T-helper 2 cell treated with Interferon-gamma antibody and Interleukin-4, amounts not matched to agents 100 ng/mL and 5 ng/mL, for 36 hours (primary cell): Measurements from ENCODE around the gene DNAI4. TPM values are rescaled to one million over a fixed set of nuclear protein-coding genes. Genes with fewer than 3 reads are reported as not detected.

Source experiments
- intact Hi-C: fragments of 100-400 bp; cut with micrococcal nuclease; formaldehyde crosslinking; loops from one replicate; pipeline ENCODE4 v1.15.1; 2023
- total RNA-seq: library from RNA; stranded (reverse); gene quantifications from 2 replicates; pipeline ENCODE4 v1.2.3, GENCODE V29; 2022

Gene DNAI4
- total RNA-seq, 1 donor from 2014 or later = 2.3 TPM

- intact Hi-C loops = no loop called here
Measured at GRCh38 chr1:66770240-66770639, 154.4 kb downstream of the DNAI4 start.

- intact Hi-C loops = loop anchor here (2.0 to 10.0 kb wide), 4 partner anchors 213 to 735 kb away; partner anchors contain the start of genes SERBP1 and SLC35D1
Measured at GRCh38 chr1:66769512-66770229, 155.0 kb downstream of the DNAI4 start.

- intact Hi-C loops = loop anchor here (2.0 to 10.0 kb wide), 4 partner anchors 213 to 736 kb away; partner anchors contain the start of genes SERBP1 and SLC35D1
Measured at GRCh38 chr1:66768965-66769364, 155.7 kb downstream of the DNAI4 start.

- intact Hi-C loops = loop anchor here (2.0 to 10.0 kb wide), 4 partner anchors 215 to 737 kb away; partner anchors contain the start of genes SERBP1 and SLC35D1
Measured at GRCh38 chr1:66767626-66768025, 157.0 kb downstream of the DNAI4 start.

GRCh38 chr1:66764994-66765578 is 159.6 kb downstream of the DNAI4 start:
- intact Hi-C loops = loop anchor here (1.0 to 10.0 kb wide), 7 partner anchors 160 to 740 kb away; partner anchors contain the start of genes DNAI4, MIER1 and SERBP1

Other genes with a start within 250 kb of the DNAI4 start
- gene DYNLT5, start 172.4 kb downstream of the DNAI4 start, total RNA-seq = not detected in 2 replicates
- not detected in 2 replicates for gene INSL5, start 123.6 kb downstream of the DNAI4 start, total RNA-seq
- gene MIER1, start 134 bp upstream of the DNAI4 start, total RNA-seq = 46.2 and 46.8 TPM in 2 replicates
- gene SLC35D1, start 129.3 kb upstream of the DNAI4 start, total RNA-seq = 12.9 and 13.2 TPM in 2 replicates
- gene C1orf141, start 210.1 kb upstream of the DNAI4 start, total RNA-seq = not detected in 2 replicates
- 0.23 TPM in 2 replicates for gene IL23R, start 241.6 kb upstream of the DNAI4 start, total RNA-seq